IMR-90 (cell line): ENCODE data around the gene CAMK2D. TPM values are rescaled to one million over a fixed set of nuclear protein-coding genes. Genes with fewer than 3 reads are reported as not detected.

Source experiments
- ATAC-seq: fragments of 200-7000 bp; cut with Tn5 transposase; 2 replicates; pipeline ENCODE4 v1.9.1; 2020; ENCODE audit warnings: low read depth, mild to moderate bottlenecking, moderate library complexity
- BruUV-seq: library from RNA; stranded (reverse); fragments of 400-500 nt; replicated peaks from 2 replicates; lab custom pipeline; 2021; lab: Mats Ljungman, UMichigan
- CTCF ChIA-PET: fragments of 300-600 bp; formaldehyde crosslinking; extraction: SDS; loops from one replicate; lab custom pipeline; 2021; ENCODE audit warnings: antibody characterized with exemption; lab: Yijun Ruan, JAX
- POLR2A ChIA-PET: fragments of 300-600 bp; sonication (Branson Sonifier 250); formaldehyde crosslinking; loops from one replicate; lab custom pipeline; 2022; ENCODE audit warnings: antibody characterized with exemption; ENCODE audit not compliant: unreplicated experiment; lab: Charles Lee
- DNase-seq: peaks from one replicate; pipeline ENCODE4 v3.0.0; 2013
- H2AFZ ChIP-seq: replicated peaks from 2 replicates; pipeline ENCODE3; 2013; ENCODE audit warnings: low read length, mild to moderate bottlenecking; ENCODE audit not compliant: poor library complexity
- H2AK5ac ChIP-seq: 2 replicates; pipeline ENCODE4 v1.6.1; 2013; ENCODE audit warnings: low read depth, low read length, inconsistent platforms
- H2AK9ac ChIP-seq: replicated peaks from 2 replicates; pipeline ENCODE3; 2013; ENCODE audit warnings: mild to moderate bottlenecking, low read depth, low read length, moderate library complexity; ENCODE audit not compliant: poor library complexity
- H2BK120ac ChIP-seq: 2 replicates; pipeline ENCODE4 v1.6.1; 2013; ENCODE audit warnings: low read depth, low read length, inconsistent platforms
- H2BK15ac ChIP-seq: 3 replicates; pipeline ENCODE4 v1.6.1; 2013; ENCODE audit warnings: low read depth, low read length, inconsistent platforms
- H2BK20ac ChIP-seq: 2 replicates; pipeline ENCODE4 v1.6.1; 2013; ENCODE audit warnings: low read depth, mild to moderate bottlenecking, inconsistent platforms, low read length, moderate library complexity
- H2BK5ac ChIP-seq: 2 replicates; pipeline ENCODE4 v1.6.1; 2013; ENCODE audit warnings: mild to moderate bottlenecking, low read depth, low read length, inconsistent platforms; ENCODE audit not compliant: poor library complexity, severe bottlenecking
- H3K14ac ChIP-seq: replicated peaks from 2 replicates; pipeline ENCODE4 v1.6.1; 2013; ENCODE audit warnings: low read depth, low read length, inconsistent platforms
- H3K18ac ChIP-seq: 2 replicates; pipeline ENCODE4 v1.6.1; 2013; ENCODE audit warnings: low read depth, low read length, control low read depth
- H3K23ac ChIP-seq: 2 replicates; pipeline ENCODE4 v1.6.1; 2013; ENCODE audit warnings: low read depth, low read length, inconsistent platforms
- H3K27ac ChIP-seq: 2 replicates; pipeline ENCODE4 v1.5.1; 2013; ENCODE audit warnings: mild to moderate bottlenecking, control low read depth, low read length; ENCODE audit not compliant: insufficient read depth
- H3K27me3 ChIP-seq: 2 replicates; pipeline ENCODE4 v1.6.1; 2013; ENCODE audit warnings: low read length; ENCODE audit not compliant: control insufficient read depth, insufficient read depth
- H3K36me3 ChIP-seq: 2 replicates; pipeline ENCODE4 v1.6.1; 2013; ENCODE audit warnings: low read length, mixed read lengths; ENCODE audit not compliant: control insufficient read depth, insufficient read depth
- H3K4ac ChIP-seq: 2 replicates; pipeline ENCODE4 v1.6.1; 2013; ENCODE audit warnings: low read depth, low read length, inconsistent platforms
- H3K4me1 ChIP-seq: 2 replicates; pipeline ENCODE4 v1.6.1; 2013; ENCODE audit warnings: low read length, mixed read lengths; ENCODE audit not compliant: control insufficient read depth, insufficient read depth
- H3K4me2 ChIP-seq: 2 replicates; pipeline ENCODE4 v1.6.1; 2013; ENCODE audit warnings: low read depth, mild to moderate bottlenecking, control low read depth, low read length, moderate library complexity
- H3K4me3 ChIP-seq: 2 replicates; pipeline ENCODE4 v1.5.1; 2013; ENCODE audit warnings: low read depth, mild to moderate bottlenecking, control low read depth, low read length, moderate library complexity; ENCODE audit not compliant: insufficient read depth
- H3K56ac ChIP-seq: 2 replicates; pipeline ENCODE4 v1.6.1; 2013; ENCODE audit warnings: low read length, inconsistent platforms; ENCODE audit not compliant: insufficient read depth; ENCODE audit errors: extremely low read depth
- H3K79me1 ChIP-seq, 2 experiments: 2 replicates each; pipeline ENCODE4 v1.6.1; 2013; ENCODE audit warnings: low read length in 2 of 2, inconsistent platforms in 1 of 2, low read depth in 1 of 2
- H3K9ac ChIP-seq: 2 replicates; pipeline ENCODE4 v1.6.1; 2013; ENCODE audit warnings: low read depth, low read length, control low read depth
- H3K9me1 ChIP-seq: 2 replicates; pipeline ENCODE4 v1.6.1; 2013; ENCODE audit warnings: low read length, inconsistent platforms; ENCODE audit not compliant: insufficient read depth
- H3K9me3 ChIP-seq: 2 replicates; pipeline ENCODE4 v1.6.1; 2013; ENCODE audit warnings: low read length; ENCODE audit not compliant: control insufficient read depth, insufficient read depth
- H4K20me1 ChIP-seq: 2 replicates; pipeline ENCODE4 v1.6.1; 2013; ENCODE audit warnings: low read length, inconsistent platforms; ENCODE audit not compliant: insufficient read depth
- H4K5ac ChIP-seq: 2 replicates; pipeline ENCODE4 v1.6.1; 2013; ENCODE audit warnings: mild to moderate bottlenecking, low read depth, low read length, control low read depth
- H4K8ac ChIP-seq, 2 experiments: 2 replicates each; pipeline ENCODE4 v1.6.1; 2013; ENCODE audit warnings: low read depth in 2 of 2, low read length in 2 of 2, control low read depth in 1 of 2, inconsistent platforms in 1 of 2
- H4K91ac ChIP-seq: 2 replicates; pipeline ENCODE4 v1.6.1; 2013; ENCODE audit warnings: low read depth, low read length, inconsistent platforms; ENCODE audit not compliant: insufficient read depth
- BHLHE40 ChIP-seq: fragments of 150-350 bp; IDR thresholded peaks from 2 replicates; pipeline ENCODE4 v1.6.1; 2016; ENCODE audit warnings: mild to moderate bottlenecking, low read depth, low read length
- CEBPB ChIP-seq: IDR thresholded peaks from 2 replicates; pipeline ENCODE4 v1.6.1; 2012; ENCODE audit warnings: low read depth, low read length, improper control_type of control experiment
- CHD1 ChIP-seq: IDR thresholded peaks from 2 replicates; pipeline ENCODE4 v1.6.1; 2012; ENCODE audit warnings: low read depth, low read length, improper control_type of control experiment
- CTCF ChIP-seq: conservative IDR thresholded peaks from 2 replicates; pipeline ENCODE4 v1.5.1; 2012; ENCODE audit warnings: mild to moderate bottlenecking, low read depth, low read length, improper control_type of control experiment
- ELK1 ChIP-seq: fragments of 150-350 bp; IDR thresholded peaks from 2 replicates; pipeline ENCODE4 v1.6.1; 2016; ENCODE audit warnings: low read depth, mild to moderate bottlenecking, low read length, moderate library complexity, borderline replicate concordance
- FOS ChIP-seq: fragments of 150-350 bp; IDR thresholded peaks from 2 replicates; pipeline ENCODE4 v1.6.1; 2016; ENCODE audit warnings: low read depth, low read length
- MAFK ChIP-seq: IDR thresholded peaks from 2 replicates; pipeline ENCODE4 v1.6.1; 2012; ENCODE audit warnings: low read depth, low read length, improper control_type of control experiment
- MAZ ChIP-seq: IDR thresholded peaks from 2 replicates; pipeline ENCODE4 v1.6.1; 2012; ENCODE audit warnings: low read depth, mild to moderate bottlenecking, low read length, improper control_type of control experiment, moderate library complexity, borderline replicate concordance
- MXI1 ChIP-seq: IDR thresholded peaks from 2 replicates; pipeline ENCODE4 v1.6.1; 2012; ENCODE audit warnings: low read depth, mild to moderate bottlenecking, low read length, moderate library complexity, borderline replicate concordance
- NFE2L2 ChIP-seq: fragments of 150-350 bp; IDR thresholded peaks from 2 replicates; pipeline ENCODE4 v1.6.1; 2016; ENCODE audit warnings: low read depth, mild to moderate bottlenecking, low read length
- POLR2A ChIP-seq: IDR thresholded peaks from 2 replicates; pipeline ENCODE4 v1.6.1; 2012; ENCODE audit warnings: mild to moderate bottlenecking, low read depth, low read length
- RAD21 ChIP-seq: IDR thresholded peaks from 2 replicates; pipeline ENCODE4 v1.6.1; 2012; ENCODE audit warnings: low read length, improper control_type of control experiment
- RCOR1 ChIP-seq: IDR thresholded peaks from 2 replicates; pipeline ENCODE4 v1.6.1; 2012; ENCODE audit warnings: mild to moderate bottlenecking, low read length, improper control_type of control experiment; ENCODE audit not compliant: insufficient replicate concordance
- RFX5 ChIP-seq: IDR thresholded peaks from 2 replicates; pipeline ENCODE4 v1.8.0; 2012; ENCODE audit warnings: low read depth, mild to moderate bottlenecking, low read length, moderate library complexity
- SMC3 ChIP-seq: fragments of 150-350 bp; IDR thresholded peaks from 2 replicates; pipeline ENCODE4 v1.6.1; 2016; ENCODE audit warnings: low read depth, mild to moderate bottlenecking, antibody characterized with exemption, low read length, moderate library complexity
- whole genome bisulfite sequencing, 2 experiments: methylation state at CpG; one replicate each; pipeline versions ENCODE4 v1.1.5 to v1.1.7; 2013; ENCODE audit warnings: missing lambda C conversion rate in 2 of 2; ENCODE audit not compliant: insufficient read length in 1 of 2; ENCODE audit errors: extremely low coverage in 2 of 2; 5-methylcytosine and 5-hydroxymethylcytosine counted together
- dilution Hi-C: fragments of 300-500 bp; cut with HindIII; formaldehyde crosslinking; loops from one replicate; pipeline ENCODE4 v1.14.3; 2018; ENCODE audit warnings: low sequenced_read_pairs; ENCODE audit not compliant: unreplicated experiment
- in situ Hi-C: fragments of 300-500 bp; cut with MboI; formaldehyde crosslinking; loops from 3 replicates; pipeline ENCODE4 v1.14.3; 2019; ENCODE audit warnings: low sequenced_read_pairs, inconsistent platforms, mixed read lengths
- intact Hi-C: fragments of 100-400 bp; cut with micrococcal nuclease; formaldehyde crosslinking; loops from 2 replicates; pipeline ENCODE4 v1.10.0; 2022
- polyA plus RNA-seq, 3 experiments: library from polyadenylated mRNA; depleted of rRNA; stranded (reverse); fragments of >200 nt; gene quantifications; 2 replicates each; pipeline ENCODE4 v1.2.3, GENCODE V29; 2012; ENCODE audit warnings: low replicate concordance in 1 of 3
- total RNA-seq: library from RNA; depleted of rRNA; stranded (reverse); fragments of >200 nt; gene quantifications from 2 replicates; pipeline ENCODE4 v1.2.3, GENCODE V29; 2012
- TF ChIP-seq, protein P1 (sequence below): fragments of 150-350 bp; IDR thresholded peaks from 2 replicates; pipeline ENCODE4 v1.6.1; 2017; ENCODE audit warnings: mild to moderate bottlenecking, antibody characterized with exemption, low read length, low read depth

Gene CAMK2D
- total and polyA plus RNA-seq, 2 of the 4 experiments (the other 2 are of a cell fraction): 44.6 to 156 TPM

GRCh38 chr4:113505044-113505443 lies 256.5 kb downstream of the CAMK2D start:
- Histone ChIP-seq H2AK5ac (no peak overlapping the region), H2BK120ac (no peak overlapping the region), H3K9me3 (no peaks in the 10 kb centered on the region), H4K20me1 (no peaks in the 10 kb centered on the region), H3K36me3 (peaks cover 9% of the 10 kb centered on the region), H4K5ac (no peak overlapping the region), H2BK5ac (no peak overlapping the region), H3K9ac (no peak overlapping the region), H3K18ac (no peak overlapping the region), H3K4me2 (no peak overlapping the region), H3K27ac (no peak overlapping the region), H3K4me1 (no peaks in the 10 kb centered on the region; the same call in 1 of the 2 replicates), H2AFZ (no peak overlapping the region), H3K27me3 (no peaks in the 10 kb centered on the region), H3K4me3 (no peak overlapping the region), H2BK20ac (no peak overlapping the region), H3K9me1 (no peaks in the 10 kb centered on the region), H3K4ac (no peak overlapping the region), H3K56ac (no peak overlapping the region), H4K91ac (no peak overlapping the region), H3K14ac (no peak overlapping the region), H3K79me1 (peaks cover 0 to 7% of the 10 kb centered on the region in 2 experiments; a peak in 2 of 4 replicates), H4K8ac (no peak overlapping the region), H2BK15ac (no peak overlapping the region), H3K23ac (no peak overlapping the region), H2AK9ac (no peak overlapping the region)
- DNase-seq: no peak
- ChIA-PET POLR2A (interaction anchor here (0.6 kb wide), 1 partner anchor 256 kb away, joined by 5 read pairs; no protein-coding TSS in a partner anchor), CTCF (no interaction called here)
- BruUV-seq: no TSS peak
- ATAC-seq: no peak
- in situ Hi-C loops: no loop called here
- no peak for TF ChIP-seq POLR2A
- TF ChIP-seq FOS: no peak
- no peak for TF ChIP-seq ELK1
- TF ChIP-seq NFE2L2: no peak
- no peak for TF ChIP-seq MAZ
- no peak for TF ChIP-seq MAFK
- no peak for TF ChIP-seq BHLHE40
- no peak for TF ChIP-seq CHD1
- TF ChIP-seq RCOR1: no peak
- no peak for TF ChIP-seq RFX5
- TF ChIP-seq SMC3: no peak
- TF ChIP-seq CEBPB: no peak
- TF ChIP-seq, protein P1, sequence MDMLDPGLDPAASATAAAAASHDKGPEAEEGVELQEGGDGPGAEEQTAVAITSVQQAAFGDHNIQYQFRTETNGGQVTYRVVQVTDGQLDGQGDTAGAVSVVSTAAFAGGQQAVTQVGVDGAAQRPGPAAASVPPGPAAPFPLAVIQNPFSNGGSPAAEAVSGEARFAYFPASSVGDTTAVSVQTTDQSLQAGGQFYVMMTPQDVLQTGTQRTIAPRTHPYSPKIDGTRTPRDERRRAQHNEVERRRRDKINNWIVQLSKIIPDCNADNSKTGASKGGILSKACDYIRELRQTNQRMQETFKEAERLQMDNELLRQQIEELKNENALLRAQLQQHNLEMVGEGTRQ: no peak
- no peak for TF ChIP-seq RAD21
- no peak for TF ChIP-seq CTCF
- no peak for TF ChIP-seq MXI1
- intact Hi-C loops: no loop called here
- 100% methylated on average over 3 of the region's 5 CpGs; no CpG with 5 or more reads in 1 of the 2 experiments for WGBS, 2 experiments
- dilution Hi-C loops: no loop called here
